ENCODE measurements around the gene USP9Y. TPM values are rescaled to one million over a fixed set of nuclear protein-coding genes. Genes with fewer than 3 reads are reported as not detected.

The USP9Y gene
- polyA plus RNA-seq, 6 donors from 2014 or later: 5.6 TPM; not detected in 5

Other genes starting within 250 kb of the USP9Y start
- gene DDX3Y, start 203.6 kb downstream of the USP9Y start, polyA plus RNA-seq (ENCODE audit: low read depth in 6 of 6): 10 to 100 TPM in 1 of 6 donors, under 1 TPM in 1, not detected in 4; 0.37 to 40.0 TPM

Measured in naive B cell (primary cell).